NCI-H2196 treated with DMSO at 0.1 percent for 48 hours (cell line): ENCODE results near the gene OSBP2.

Experiments
- DNase-seq: peaks from one replicate; lab custom pipeline; 2025; ENCODE audit not compliant: unreplicated experiment; lab: John Stamatoyannopoulos, UW

Gene OSBP2

DNA sequence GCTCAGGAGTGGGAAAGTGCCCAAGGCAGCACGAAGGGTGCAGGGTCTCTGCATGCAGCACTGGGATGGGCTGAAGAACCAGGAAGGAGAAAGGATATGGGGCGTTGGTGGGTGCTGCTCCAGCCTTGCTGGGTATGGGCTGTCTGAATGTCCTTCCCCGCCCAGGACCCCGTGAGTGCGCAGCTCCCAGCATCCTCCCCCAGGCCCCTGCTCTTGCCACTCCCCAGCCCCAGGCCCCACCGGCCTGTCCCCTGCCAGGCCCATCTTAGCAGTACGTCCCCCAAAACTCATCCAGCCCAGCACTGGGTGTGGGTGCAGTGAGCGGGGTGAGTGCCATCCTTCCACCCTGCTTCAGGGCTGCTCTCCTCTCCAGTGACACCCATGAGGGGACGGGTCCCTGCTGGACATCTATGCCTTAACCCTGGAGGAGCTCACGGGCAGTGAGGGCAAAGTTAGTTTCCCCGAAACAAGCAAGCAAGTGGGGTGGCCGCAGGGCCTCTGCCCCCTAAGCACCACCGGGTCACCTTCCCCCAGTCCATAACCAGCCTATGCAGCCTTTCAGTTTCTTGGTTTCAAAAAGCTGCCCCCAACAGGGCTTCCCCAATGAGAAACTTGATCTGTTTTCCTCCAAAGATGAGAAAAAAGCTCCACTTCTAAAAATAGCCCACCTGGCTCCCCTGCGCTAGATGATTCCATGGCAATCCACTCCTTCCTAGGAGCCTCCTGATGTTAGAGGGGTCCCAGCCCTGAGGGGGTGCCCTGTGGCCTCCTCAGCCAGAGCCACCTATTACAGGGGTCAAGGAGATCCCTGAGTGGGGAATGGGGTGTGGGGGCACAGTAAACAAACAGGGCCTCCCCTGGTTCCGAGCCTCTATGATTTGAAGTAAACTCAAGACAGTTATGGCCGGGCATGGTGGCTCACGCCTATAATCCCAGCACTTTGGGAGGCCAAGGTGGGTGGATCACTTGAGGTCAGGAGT lies 170.1 kb downstream of the OSBP2 start:
- DNase-seq = no peak

- no peak for DNase-seq
These were observed 171.0 kb downstream of the OSBP2 start for GRCh38 chr22:30865656-30866055.

DNA sequence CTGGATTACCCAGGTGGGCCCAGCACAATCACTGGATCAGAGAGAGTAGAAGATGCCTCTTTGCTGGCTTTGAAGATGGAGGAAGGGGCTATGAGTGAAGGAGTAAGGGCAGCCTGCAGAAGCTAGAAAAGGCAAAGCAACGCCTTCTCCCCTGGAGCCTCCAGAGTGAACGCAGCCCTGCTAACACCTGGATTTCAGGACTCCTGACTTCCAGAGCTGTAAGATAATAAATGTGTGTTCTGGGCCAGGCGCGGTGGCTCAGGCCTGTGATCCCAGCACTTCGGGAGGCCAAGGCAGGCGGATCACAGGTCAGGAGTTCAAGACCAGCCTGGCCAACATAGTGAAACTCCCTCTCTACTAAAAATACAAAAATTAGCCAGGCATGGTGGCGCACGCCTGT lies 171.5 kb downstream of the OSBP2 start:
- no peak for DNase-seq

DNA sequence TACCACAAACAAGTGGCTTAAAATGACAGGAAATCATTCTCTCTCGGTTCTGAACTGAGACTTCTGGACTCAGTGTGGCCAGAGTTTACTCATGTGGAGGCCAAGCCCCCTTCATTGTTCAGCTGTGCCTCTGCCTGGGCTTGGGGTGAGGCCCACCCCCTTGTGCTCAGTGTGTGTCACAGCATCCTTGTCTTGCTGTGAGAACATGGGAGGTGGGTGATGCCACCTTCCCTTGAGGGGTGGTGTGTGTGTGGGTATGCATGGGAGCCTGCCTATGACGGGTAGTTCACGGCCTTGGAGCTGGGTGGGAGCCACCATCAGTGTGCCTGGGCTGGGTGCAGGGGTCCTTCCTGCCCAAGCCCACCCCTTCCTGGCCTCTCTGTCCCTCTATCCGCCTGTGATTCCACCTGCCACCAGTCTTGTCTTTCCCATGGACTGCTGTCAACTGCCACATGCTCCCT lies 172.2 kb downstream of the OSBP2 start:
- no peak for DNase-seq

DNA sequence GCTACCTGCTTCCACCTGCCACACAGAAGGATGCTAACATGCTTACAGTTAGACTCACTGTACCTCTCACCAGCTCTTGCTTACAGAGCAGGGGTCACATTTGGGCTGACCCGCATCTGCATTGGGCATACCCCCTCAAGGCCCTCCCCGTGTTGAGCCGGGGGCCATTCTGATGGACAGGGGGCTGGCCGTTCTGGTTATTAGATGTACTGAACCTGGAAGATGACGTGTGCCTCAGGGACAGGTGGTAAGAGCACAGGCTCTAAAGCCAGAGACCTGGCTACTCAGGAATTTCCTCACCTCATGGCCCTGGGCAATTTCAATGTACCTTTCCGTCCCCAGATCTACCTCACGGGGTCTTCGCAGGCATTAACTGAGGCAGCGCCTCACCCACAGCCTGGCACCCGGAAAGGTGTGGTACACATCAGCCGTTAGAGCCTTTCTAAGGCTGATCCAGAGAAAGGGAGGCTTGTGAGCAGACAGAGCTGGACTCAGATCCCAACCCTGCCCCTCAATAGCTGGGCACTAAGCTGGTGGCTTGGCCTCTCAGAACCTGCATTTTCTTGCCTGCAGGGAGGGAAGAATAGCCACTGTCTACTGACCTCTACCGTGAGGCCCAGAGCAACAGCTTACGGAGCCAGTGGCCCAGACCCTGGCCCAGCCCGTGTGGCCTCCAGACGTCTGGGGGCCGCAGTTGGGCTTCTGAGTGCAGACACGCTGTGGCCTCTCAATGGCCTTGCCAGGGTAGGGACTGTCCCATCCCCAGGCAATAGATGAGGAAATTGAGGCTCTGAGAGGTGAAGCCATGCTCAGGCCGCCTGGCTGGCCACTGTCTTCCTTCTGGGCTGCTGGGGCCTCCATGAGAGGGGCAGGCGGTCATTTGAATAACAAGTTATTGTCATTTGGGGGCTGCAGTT lies 173.3 kb downstream of the OSBP2 start:
- DNase-seq = no peak

GRCh38 chr22:30868663-30869385 lies 174.2 kb downstream of the OSBP2 start:
- DNase-seq = no peak

- DNase-seq = no peak
These were observed 175.2 kb downstream of the OSBP2 start for GRCh38 chr22:30869667-30870395.

DNA sequence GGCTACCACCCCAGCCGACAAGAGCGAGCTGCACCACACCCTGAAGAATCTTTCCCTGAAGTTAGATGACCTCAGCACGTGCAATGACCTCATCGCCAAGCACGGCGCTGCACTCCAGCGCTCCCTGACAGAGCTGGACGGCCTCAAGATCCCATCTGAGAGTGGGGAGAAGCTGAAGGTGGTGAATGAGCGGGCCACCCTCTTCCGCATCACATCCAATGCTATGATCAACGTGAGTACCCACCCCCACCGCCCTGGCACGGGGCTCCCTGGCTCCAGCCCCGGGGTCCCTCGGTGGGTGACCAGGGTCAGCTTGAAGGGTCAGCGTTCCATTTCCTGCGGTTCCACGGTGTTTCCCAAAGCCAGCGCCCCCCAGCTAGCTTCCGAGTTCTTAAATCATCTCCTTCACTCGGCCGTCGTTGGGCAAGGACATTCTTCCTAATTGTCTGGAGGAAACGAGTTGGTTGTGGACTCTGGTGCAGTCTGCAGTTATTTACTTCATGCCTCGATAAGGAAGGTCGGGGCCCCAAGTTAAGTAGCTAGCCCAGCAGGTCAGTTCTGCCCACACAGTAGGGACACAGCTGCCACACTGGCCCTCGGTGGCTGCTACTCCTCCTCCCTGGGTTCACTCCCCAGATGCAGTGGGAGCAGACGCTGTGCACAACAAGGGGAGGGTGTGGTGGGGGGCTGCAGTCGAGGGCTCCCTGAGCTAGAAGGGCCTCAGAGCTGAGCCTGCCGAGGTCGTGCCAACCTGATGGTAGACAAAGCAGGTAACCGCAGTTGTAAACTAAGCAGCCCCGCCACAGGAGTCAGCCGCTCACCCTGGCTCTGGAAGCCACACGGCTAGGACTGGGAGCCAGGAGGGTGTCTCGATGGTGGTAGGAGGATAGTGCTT lies 176.0 kb downstream of the OSBP2 start:
- DNase-seq = no peak

GRCh38 chr22:30871391-30872284 lies 177.0 kb downstream of the OSBP2 start:
- DNase-seq = no peak

DNA sequence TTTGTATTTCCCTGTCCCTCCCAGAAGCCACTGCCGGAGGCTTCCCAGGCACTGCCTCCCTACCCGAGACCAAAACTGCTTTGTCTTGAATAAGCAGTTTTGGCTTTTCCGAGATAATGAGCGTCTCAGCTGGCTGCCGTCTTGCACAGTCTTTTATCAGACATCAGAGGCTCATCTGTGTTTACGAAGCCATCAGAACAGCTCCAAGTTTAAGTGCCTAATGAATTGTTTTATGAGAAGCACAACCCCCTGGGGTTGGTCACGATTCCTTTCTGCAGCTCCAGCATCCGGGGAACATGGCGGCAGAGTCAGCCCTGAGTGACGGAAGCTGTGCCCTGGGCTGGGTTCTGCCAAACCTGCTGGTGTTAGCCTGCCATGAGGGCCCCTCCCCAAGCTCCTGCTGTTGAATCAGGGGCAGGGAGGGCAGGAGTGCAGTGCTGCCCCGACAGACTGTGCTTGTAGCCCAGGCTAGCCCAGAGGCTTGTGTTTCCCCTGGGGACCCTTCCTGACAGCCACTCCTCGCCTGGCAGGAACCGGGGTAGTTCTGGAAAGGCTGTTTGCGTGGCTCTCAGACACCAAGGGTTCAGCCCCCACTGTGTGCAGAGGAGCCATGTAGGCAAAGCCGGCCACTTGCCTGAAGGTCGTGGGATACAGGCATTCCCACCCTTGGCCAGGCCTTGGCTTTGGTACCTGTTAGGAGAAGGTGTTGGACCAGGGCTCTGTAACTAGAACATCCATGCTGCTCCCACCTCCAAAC lies 177.8 kb downstream of the OSBP2 start:
- no peak for DNase-seq

DNA sequence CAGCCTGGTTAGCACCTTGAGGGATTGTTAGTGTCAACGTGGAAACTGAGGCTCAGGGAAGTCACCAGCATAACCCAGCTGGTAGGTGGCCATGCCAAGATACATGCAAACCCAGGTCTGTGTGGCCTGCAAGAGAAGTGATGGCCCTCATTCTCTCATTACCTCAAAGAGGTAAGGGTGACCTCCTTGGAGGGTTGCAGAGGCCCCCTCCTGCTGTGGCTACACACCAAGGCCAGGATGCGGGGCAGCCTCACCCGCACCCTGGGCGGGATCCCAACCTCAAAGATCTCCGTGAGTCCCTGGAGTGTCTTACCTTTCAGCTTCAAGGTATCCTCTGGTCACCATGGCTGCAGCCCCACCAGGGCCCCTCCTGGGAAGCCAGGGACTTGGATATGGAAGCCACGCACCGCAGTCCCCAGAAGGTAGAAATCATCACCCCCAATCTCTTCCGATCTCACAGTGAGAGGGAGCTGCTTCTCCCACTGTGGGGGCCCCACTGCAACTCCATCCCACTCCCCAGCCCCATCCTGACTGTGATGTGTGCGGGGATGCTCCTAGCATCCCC lies 178.5 kb downstream of the OSBP2 start:
- DNase-seq = no peak

- DNase-seq = no peak
These were observed 179.0 kb downstream of the OSBP2 start for GRCh38 chr22:30873661-30874060.

- no peak for DNase-seq
These were observed 180.0 kb downstream of the OSBP2 start for GRCh38 chr22:30874431-30875370.

- no peak for DNase-seq
These were observed 181.0 kb downstream of the OSBP2 start for GRCh38 chr22:30875481-30876215.

- DNase-seq = no peak
These were observed 181.6 kb downstream of the OSBP2 start for GRCh38 chr22:30876221-30876751.
